LNCaP clone FGC (cell line): ENCODE results near the gene PRDM11.

ENCODE experiments used
- DNase-seq: peaks from one replicate; pipeline ENCODE4 v3.0.0-alpha.2; 2011; ENCODE audit warnings: low read depth
- H3K4me3 ChIP-seq: 2 replicates; pipeline ENCODE4 v1.5.1; 2011; ENCODE audit warnings: mild to moderate bottlenecking, low read depth, low read length, control low read depth
- TF ChIP-seq, protein P1 (sequence below): IDR thresholded peaks from 2 replicates; pipeline ENCODE4 v1.5.1; 2012; ENCODE audit warnings: mild to moderate bottlenecking; ENCODE audit not compliant: control insufficient read depth, insufficient read depth; ENCODE audit errors: extremely low read depth

The PRDM11 gene

DNA sequence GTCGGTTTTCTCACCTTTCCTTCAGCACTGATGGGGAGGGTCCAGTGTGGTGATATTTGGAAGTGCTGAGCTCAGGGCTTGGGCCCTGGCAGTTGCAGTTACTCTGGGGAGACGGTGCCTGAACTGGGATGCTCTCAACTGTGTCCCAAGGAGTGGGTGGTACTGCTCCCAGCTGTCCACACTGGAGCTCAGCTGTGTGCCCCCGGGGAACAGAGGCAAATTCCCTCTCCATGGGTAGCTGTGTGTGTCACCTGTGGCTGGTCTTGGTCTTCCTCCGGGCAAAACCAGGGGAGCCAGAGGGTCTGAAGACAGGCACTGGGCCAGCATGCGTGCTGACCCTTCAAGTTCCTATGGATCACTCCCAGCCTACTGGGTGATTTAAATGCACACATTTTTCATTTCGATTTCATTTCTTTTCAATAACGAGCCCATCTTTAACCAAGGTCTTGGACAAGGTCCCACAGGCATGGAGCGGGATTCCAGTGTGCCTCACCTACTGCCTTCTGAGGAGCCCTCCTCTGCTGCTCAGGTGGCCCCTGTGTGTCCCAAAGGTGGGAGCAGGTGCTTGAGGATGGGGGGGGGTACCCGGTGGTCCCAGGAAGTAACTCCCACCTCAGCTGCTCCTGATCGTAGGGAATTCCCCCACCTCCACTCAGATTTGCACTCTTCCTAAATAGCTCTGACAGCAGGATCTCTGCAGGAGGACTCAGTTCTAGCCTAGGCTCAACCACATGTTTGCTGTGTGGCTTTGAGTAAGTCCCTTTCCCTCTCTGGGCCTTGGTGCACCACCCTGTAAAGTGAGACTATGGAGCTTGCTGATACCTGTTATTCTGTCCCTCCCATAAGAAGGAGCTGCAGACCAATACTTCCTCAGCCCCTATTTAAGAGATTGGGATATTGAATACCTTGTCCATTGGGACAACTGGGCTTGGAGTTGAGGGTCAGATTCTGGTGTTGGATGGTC is 16.8 kb downstream of the PRDM11 start:
- H3K4me3 ChIP-seq: no peak overlapping the region
- DNase-seq: no peak
- TF ChIP-seq, protein P1, sequence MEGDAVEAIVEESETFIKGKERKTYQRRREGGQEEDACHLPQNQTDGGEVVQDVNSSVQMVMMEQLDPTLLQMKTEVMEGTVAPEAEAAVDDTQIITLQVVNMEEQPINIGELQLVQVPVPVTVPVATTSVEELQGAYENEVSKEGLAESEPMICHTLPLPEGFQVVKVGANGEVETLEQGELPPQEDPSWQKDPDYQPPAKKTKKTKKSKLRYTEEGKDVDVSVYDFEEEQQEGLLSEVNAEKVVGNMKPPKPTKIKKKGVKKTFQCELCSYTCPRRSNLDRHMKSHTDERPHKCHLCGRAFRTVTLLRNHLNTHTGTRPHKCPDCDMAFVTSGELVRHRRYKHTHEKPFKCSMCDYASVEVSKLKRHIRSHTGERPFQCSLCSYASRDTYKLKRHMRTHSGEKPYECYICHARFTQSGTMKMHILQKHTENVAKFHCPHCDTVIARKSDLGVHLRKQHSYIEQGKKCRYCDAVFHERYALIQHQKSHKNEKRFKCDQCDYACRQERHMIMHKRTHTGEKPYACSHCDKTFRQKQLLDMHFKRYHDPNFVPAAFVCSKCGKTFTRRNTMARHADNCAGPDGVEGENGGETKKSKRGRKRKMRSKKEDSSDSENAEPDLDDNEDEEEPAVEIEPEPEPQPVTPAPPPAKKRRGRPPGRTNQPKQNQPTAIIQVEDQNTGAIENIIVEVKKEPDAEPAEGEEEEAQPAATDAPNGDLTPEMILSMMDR: no peak

GRCh38 chr11:45163956-45164575 is 17.6 kb downstream of the PRDM11 start:
- no peak for DNase-seq
- no peak overlapping the region for H3K4me3 ChIP-seq
- TF ChIP-seq, protein P1: no peak

DNA sequence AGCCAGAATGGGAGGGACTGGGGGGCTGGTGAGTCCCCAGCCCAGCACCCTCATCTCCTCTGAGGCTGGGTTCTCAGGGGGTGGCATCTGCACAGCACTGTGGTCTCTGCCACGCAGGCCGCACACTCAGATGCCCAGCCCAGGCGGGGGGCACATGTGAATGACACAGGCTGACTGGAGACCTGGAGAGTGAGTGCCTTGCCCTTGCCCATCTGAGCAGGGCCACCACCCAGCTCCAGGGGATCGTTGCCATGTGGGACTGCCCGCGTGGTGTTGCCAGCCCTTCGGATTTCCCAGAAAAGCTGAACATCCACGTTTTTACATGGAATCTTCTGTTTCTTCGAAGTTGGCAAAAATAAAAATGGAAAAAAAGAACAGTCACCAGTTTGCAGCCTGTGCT is 18.9 kb downstream of the PRDM11 start:
- DNase-seq: no peak
- TF ChIP-seq, protein P1: no peak
- no peak overlapping the region for H3K4me3 ChIP-seq

DNA sequence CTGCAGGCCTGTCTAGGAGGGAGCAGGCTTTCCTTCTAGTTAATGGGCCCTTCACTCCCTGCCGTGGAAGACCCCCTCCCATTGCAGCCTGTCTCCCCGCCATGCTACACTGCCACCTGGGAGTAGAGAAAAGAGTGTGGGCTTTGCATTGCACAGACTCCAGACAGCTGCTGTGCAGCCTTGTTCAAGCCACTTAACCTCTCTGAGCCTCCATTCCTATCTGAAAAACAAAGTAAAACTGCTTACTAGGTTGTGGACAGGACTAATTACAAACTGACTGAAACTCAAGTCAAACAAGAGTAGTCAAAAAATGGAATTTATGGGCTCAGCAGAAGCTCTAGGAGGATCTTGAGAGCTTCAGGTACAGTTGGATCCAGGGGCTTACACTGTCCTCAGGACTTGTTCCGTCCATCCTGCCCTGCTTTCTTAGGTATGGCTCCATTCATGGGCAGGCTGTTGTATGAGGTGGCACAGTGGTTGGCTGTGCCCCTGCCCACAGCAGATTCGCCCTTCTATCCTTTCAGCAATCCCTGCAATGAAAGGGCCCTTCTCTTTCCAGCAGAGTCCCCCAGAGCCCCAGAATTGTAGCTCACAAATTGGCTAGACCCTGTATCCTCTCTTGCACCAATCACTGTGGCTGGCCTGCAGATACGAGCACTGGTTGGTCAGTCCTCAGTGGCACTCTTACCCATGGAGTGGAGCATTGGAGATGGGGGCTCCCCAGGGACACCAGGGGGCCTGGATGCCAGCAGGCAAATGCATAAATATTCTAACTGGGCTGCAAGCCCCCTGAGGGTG is 19.6 kb downstream of the PRDM11 start:
- TF ChIP-seq, protein P1: no peak
- no peak overlapping the region for H3K4me3 ChIP-seq
- no peak for DNase-seq

GRCh38 chr11:45166604-45166897 is 20.1 kb downstream of the PRDM11 start:
- H3K4me3 ChIP-seq: no peak overlapping the region
- no peak for DNase-seq
- TF ChIP-seq, protein P1: no peak

GRCh38 chr11:45167283-45167682 is 20.8 kb downstream of the PRDM11 start:
- no peak overlapping the region for H3K4me3 ChIP-seq

More at GRCh38 chr11:45167283-45167682, 20.8 kb downstream of the PRDM11 start:
- TF ChIP-seq, protein P1: no peak
- DNase-seq: no peak
